DND-41 (cell line): ENCODE data around the gene ZBED6.

Experiments used
- ATAC-seq: fragments of 200-7000 bp; cut with Tn5 transposase; 3 replicates; pipeline ENCODE4 v1.9.1; 2021; ENCODE audit warnings: low read depth; ENCODE audit not compliant: insufficient read depth
- DNase-seq: peaks from one replicate; pipeline ENCODE4 v3.0.0-alpha.2; 2020
- H2AFZ ChIP-seq: 2 replicates; pipeline ENCODE4 v1.6.0; 2012; ENCODE audit warnings: low read depth, low read length
- H3K27ac ChIP-seq: 2 replicates; pipeline ENCODE4 v1.5.1; 2012; ENCODE audit warnings: low read length, inconsistent platforms
- H3K27me3 ChIP-seq: fragments of 200-600 bp; sonication (generic); 2 replicates; pipeline ENCODE4 v1.6.0; 2012; ENCODE audit warnings: low read length, mild to moderate bottlenecking, inconsistent platforms; ENCODE audit not compliant: insufficient read depth, poor library complexity
- H3K36me3 ChIP-seq: 2 replicates; pipeline ENCODE4 v1.5.1; 2012; ENCODE audit warnings: low read length, inconsistent platforms; ENCODE audit not compliant: insufficient read depth
- H3K4me1 ChIP-seq: 2 replicates; pipeline ENCODE4 v1.5.1; 2012; ENCODE audit warnings: mild to moderate bottlenecking, low read length; ENCODE audit not compliant: insufficient read depth
- H3K4me2 ChIP-seq: 2 replicates; pipeline ENCODE4 v1.6.0; 2012; ENCODE audit warnings: mild to moderate bottlenecking, moderate library complexity, low read length, inconsistent platforms; ENCODE audit not compliant: insufficient read depth
- H3K4me3 ChIP-seq, 2 experiments: fragments of 200-600 bp in 1 of 2; shearing (Covaris generic) in 1 of 2; 2 replicates each; pipeline ENCODE4 v1.5.1; 2012 to 2016; ENCODE audit warnings: inconsistent platforms in 2 of 2, low read length in 2 of 2, mild to moderate bottlenecking in 2 of 2, low read depth in 1 of 2, moderate library complexity in 1 of 2
- H3K79me2 ChIP-seq: 2 replicates; pipeline ENCODE4 v1.6.0; 2012; ENCODE audit warnings: low read length, inconsistent platforms; ENCODE audit not compliant: insufficient read depth
- H3K9ac ChIP-seq: 2 replicates; pipeline ENCODE4 v1.6.0; 2012; ENCODE audit warnings: low read depth, mild to moderate bottlenecking, inconsistent platforms, low read length, moderate library complexity
- H3K9me3 ChIP-seq: 2 replicates; pipeline ENCODE4 v1.5.1; 2012; ENCODE audit warnings: low read length, moderate library complexity, mild to moderate bottlenecking, inconsistent platforms; ENCODE audit not compliant: insufficient read depth, severe bottlenecking
- H4K20me1 ChIP-seq: 2 replicates; pipeline ENCODE4 v1.6.0; 2012; ENCODE audit warnings: low read length; ENCODE audit not compliant: insufficient read depth
- CTCF ChIP-seq: IDR thresholded peaks from 2 replicates; pipeline ENCODE4 v1.5.1; 2012; ENCODE audit warnings: borderline replicate concordance, low read length, moderate library complexity, mild to moderate bottlenecking; ENCODE audit not compliant: poor library complexity, severe bottlenecking; ENCODE audit errors: extremely low read depth
- EZH2 ChIP-seq: IDR thresholded peaks from 3 replicates; pipeline ENCODE4 v1.6.1; 2012; ENCODE audit warnings: borderline replicate concordance, low read depth, mild to moderate bottlenecking, moderate library complexity, low read length, inconsistent platforms; ENCODE audit not compliant: severe bottlenecking

The ZBED6 gene

GRCh38 chr1:203813581-203814341 is 18.3 kb downstream of the ZBED6 start:
- Histone ChIP-seq H4K20me1 (peaks cover 3% of the 10 kb centered on the region; the same call in 1 of the 2 replicates), H3K27ac (no peak overlapping the region), H3K27me3 (no peaks in the 10 kb centered on the region), H3K36me3 (peaks cover 76% of the 10 kb centered on the region), H3K9ac (no peak overlapping the region), H3K4me1 (no peaks in the 10 kb centered on the region), H3K79me2 (peaks cover 84% of the 10 kb centered on the region), H2AFZ (no peak overlapping the region), H3K4me2 (no peak overlapping the region), H3K9me3 (no peaks in the 10 kb centered on the region), H3K4me3 (no peak overlapping the region)
- no peak for ATAC-seq
- no peak for TF ChIP-seq EZH2
- no peak for DNase-seq

DNA sequence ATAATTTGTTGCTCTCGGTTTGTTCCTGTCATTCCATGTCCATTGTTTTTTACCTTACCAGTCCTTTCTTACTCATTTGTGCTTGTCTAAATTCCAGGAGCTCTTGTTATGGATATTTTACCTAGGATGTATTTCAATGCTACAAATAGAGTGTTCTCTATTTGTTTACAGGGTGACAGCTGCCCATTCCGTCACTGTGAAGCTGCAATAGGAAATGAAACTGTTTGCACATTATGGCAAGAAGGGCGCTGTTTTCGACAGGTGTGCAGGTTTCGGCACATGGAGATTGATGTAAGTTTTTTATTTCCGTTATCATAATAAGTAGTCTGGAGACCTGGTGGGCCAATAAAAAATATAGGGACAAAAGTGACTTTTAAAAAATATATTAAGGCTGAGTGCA is 23.0 kb downstream of the ZBED6 start:
- H3K79me2 ChIP-seq, result peaks cover 82% of the 10 kb centered on the region
- no peak overlapping the region for H3K4me3 ChIP-seq
- no peak overlapping the region for H3K4me2 ChIP-seq
- no peak for TF ChIP-seq CTCF
- no peak for TF ChIP-seq EZH2
- no peaks in the 10 kb centered on the region for H3K4me1 ChIP-seq
- H4K20me1 ChIP-seq, result peaks cover 23% of the 10 kb centered on the region
- no peak overlapping the region for H3K27ac ChIP-seq
- no peak for ATAC-seq
- no peaks in the 10 kb centered on the region for H3K27me3 ChIP-seq
- no peak overlapping the region for H2AFZ ChIP-seq
- no peak overlapping the region for H3K9ac ChIP-seq
- DNase-seq, result no peak
- no peaks in the 10 kb centered on the region for H3K9me3 ChIP-seq
- H3K36me3 ChIP-seq, result peaks cover 94% of the 10 kb centered on the region

DNA sequence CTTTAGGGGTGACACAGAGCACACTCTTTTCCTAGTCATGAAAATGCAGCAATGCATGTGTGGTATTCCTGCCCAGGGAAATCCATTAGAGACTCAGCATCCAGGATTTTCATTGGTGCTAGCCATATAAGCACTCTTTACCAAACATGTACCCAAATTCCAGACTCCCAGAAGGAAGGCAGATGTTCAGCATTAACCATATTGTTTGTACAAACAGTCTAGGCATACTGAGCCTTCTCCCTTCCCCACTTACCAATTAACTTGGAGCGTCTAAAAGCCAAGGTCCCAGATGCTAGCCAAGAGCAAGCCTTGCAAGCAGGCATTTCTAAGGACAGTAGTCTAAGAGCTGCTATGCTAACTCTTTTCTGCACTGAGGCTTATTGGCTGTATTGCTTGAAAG is 27.9 kb downstream of the ZBED6 start:
- Histone ChIP-seq H4K20me1 (peaks cover 36% of the 10 kb centered on the region), H3K4me2 (no peak overlapping the region), H3K79me2 (peaks cover 79% of the 10 kb centered on the region), H2AFZ (no peak overlapping the region), H3K36me3 (peaks cover 88% of the 10 kb centered on the region), H3K27ac (no peak overlapping the region), H3K4me3 (no peak overlapping the region), H3K27me3 (no peaks in the 10 kb centered on the region), H3K9ac (no peak overlapping the region), H3K9me3 (no peaks in the 10 kb centered on the region), H3K4me1 (no peaks in the 10 kb centered on the region)
- no peak for ATAC-seq
- no peak for DNase-seq
- no peak for TF ChIP-seq EZH2
- TF ChIP-seq CTCF, result no peak

DNA sequence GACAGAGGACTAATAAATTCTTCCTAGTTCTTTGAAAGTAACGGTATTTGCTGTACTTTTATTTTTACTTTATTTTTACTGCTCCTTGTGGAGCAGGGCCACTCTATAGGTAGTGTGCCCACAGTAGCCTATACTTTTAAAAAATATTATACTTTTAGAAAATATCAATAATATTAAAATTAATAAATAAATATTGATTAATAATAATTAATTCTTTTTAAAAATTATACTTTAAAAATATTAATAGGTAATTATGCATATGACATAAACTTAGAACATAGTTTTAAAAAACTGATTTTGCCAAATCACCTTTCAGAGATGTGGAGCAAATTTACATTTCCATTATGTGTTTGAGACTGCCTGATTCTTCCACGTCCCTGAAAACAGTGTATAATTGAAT is 30.8 kb downstream of the ZBED6 start:
- Histone ChIP-seq H3K4me2 (no peak overlapping the region), H2AFZ (no peak overlapping the region), H3K27me3 (no peaks in the 10 kb centered on the region), H3K9ac (no peak overlapping the region), H3K9me3 (no peaks in the 10 kb centered on the region), H3K4me3 (no peak overlapping the region), H4K20me1 (peaks cover 29% of the 10 kb centered on the region), H3K36me3 (peaks cover 90% of the 10 kb centered on the region), H3K27ac (no peak overlapping the region), H3K4me1 (no peaks in the 10 kb centered on the region), H3K79me2 (peaks cover 56% of the 10 kb centered on the region)
- ATAC-seq, result no peak
- TF ChIP-seq EZH2 (no peak), CTCF (no peak)
- no peak for DNase-seq
